ENCODE measurements around the gene DFFB. TPM values are rescaled to one million over a fixed set of nuclear protein-coding genes. Genes with fewer than 3 reads are reported as not detected.
"Not testable (repeated sequence)": the region's sequence is repeated elsewhere in the genome, so short reads cannot be mapped to it uniquely, and the experiment has no call there.

DFFB gene, protein sequence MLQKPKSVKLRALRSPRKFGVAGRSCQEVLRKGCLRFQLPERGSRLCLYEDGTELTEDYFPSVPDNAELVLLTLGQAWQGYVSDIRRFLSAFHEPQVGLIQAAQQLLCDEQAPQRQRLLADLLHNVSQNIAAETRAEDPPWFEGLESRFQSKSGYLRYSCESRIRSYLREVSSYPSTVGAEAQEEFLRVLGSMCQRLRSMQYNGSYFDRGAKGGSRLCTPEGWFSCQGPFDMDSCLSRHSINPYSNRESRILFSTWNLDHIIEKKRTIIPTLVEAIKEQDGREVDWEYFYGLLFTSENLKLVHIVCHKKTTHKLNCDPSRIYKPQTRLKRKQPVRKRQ
- total RNA-seq (10 to 100 TPM in 4 of 7 donors, 1 to 10 TPM in 3; 7.6 to 12.8 (median 11.0) TPM), polyA plus RNA-seq (1 to 10 TPM; 6.8 to 7.9 TPM)
- long read RNA-seq, donor 1, partial matches to known transcripts: 0 of 9 reads
- long read RNA-seq, donor 1, other reads (novel, unspliced or antisense): 6 of 9 reads
- long read RNA-seq, donor 2: 0 reads
- long read RNA-seq, donor 3, partial matches to known transcripts: 0 of 8 reads
- long read RNA-seq, donor 3, other reads (novel, unspliced or antisense): 4 of 8 reads

DNA sequence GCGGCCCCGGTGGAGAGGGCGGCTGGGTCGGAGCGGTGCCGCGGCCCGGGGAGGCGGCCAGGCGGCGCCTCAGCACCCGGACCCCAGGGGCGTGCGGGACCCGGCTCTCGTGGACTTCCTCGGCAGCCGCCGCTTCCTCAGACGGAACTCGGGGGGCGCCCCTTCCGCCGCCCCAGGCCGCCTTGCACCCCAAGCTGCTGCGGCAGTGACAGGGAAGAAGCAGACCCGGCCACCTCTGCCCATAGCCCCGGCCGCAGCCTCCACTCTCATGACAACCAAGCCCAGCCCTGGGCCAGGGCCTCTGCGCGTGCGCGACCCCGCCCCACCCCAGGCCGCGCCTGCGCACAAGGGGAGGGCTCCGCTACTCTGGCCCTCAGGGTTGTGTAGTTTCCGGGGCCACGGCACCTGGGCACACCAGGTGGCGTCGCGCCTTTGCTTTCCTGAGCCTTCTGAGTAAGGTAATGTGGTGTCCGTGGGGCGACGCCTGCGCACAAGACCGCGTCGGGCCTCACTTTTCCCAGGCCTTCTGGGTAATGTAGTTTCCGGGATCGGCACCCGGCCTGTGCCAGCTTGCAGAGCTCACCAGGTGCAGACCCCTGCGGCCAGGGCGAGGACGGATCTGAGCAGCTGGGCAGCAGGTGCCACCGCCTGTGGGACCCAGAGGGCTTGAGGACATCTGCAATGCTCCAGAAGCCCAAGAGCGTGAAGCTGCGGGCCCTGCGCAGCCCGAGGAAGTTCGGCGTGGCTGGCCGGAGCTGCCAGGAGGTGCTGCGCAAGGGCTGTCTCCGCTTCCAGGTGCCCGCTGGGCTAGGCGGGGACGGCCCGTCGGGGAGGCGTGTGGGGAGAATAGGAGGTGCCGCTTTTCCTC is at the start of gene DFFB, which contains the start of gene CEP104:
Gene DFFB (plus strand): TSS at position 554 of the 868 bp plus-strand sequence. CDS start 128 bp downstream, at position 682.
Gene CEP104 (minus strand): TSS at position 289 of the 868 bp plus-strand sequence. CDS start 4,804 bp downstream, outside the sequence.
- DNase-seq: peak; percentile 86 to 93 (median 89)

DNA sequence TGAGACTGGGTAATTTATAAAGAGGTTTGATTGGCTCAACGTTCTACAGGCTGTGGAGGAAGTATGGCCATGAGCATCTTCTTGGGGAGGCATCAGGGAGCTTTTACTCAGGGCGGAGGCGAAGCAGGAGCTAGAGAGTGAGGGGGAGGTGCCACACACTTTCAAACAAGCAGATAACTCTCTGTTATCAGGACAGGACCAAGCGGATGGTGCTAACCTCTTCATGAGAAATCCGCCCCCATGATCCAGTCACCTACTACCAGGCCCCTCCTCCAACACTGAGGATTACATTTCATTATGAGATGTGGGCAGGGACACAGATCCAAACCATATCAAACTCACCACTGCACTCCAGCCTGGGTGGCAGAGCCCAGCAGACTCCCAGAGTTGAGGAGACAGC is 49.5 kb upstream of the DFFB start:
- H3K9me3 ChIP-seq: no peaks in the 10 kb centered on the region
- no peak overlapping the region for H3K27ac ChIP-seq
- TF ChIP-seq EP300 (IDR thresholded peaks at IDR 0.05) (no peak), POLR2A (IDR thresholded peaks at IDR 0.05) (no peak)
- TF ChIP-seq, protein P1, sequence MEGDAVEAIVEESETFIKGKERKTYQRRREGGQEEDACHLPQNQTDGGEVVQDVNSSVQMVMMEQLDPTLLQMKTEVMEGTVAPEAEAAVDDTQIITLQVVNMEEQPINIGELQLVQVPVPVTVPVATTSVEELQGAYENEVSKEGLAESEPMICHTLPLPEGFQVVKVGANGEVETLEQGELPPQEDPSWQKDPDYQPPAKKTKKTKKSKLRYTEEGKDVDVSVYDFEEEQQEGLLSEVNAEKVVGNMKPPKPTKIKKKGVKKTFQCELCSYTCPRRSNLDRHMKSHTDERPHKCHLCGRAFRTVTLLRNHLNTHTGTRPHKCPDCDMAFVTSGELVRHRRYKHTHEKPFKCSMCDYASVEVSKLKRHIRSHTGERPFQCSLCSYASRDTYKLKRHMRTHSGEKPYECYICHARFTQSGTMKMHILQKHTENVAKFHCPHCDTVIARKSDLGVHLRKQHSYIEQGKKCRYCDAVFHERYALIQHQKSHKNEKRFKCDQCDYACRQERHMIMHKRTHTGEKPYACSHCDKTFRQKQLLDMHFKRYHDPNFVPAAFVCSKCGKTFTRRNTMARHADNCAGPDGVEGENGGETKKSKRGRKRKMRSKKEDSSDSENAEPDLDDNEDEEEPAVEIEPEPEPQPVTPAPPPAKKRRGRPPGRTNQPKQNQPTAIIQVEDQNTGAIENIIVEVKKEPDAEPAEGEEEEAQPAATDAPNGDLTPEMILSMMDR (IDR thresholded peaks at IDR 0.05): no peak
- no peaks in the 10 kb centered on the region for H3K4me1 ChIP-seq (ENCODE audit: insufficient read depth)
- no peaks in the 10 kb centered on the region for H3K27me3 ChIP-seq
- no peaks in the 10 kb centered on the region for H3K36me3 ChIP-seq
- 61 to 74% (median 70%) methylated on average over 5 of the region's 5 CpGs for WGBS, 3 donors
- intact Hi-C loops (cut with DNase I): no loop called here
- no peak for DNase-seq
- H3K4me3 ChIP-seq: no peak overlapping the region

More for the DNA sequence above, at the start of gene DFFB, which contains the start of gene CEP104:
- Histone ChIP-seq H3K4me3 (peak within 1 kb of the TSS; percentile 62), H3K9me3 (no peaks in the 10 kb centered on the region), H3K36me3 (no peaks in the 10 kb centered on the region), H3K27ac (peak within 1 kb of the TSS; percentile 82 to 83), H3K4me1 (ENCODE audit: insufficient read depth) (peaks cover 13% of the 10 kb centered on the region), H3K27me3 (no peaks in the 10 kb centered on the region)
- intact Hi-C loops (cut with DNase I): no loop called here
- WGBS, 3 donors: 0 to 12% (median 2%) methylated on average over 3 to 73 of the region's 73 CpGs
- TF ChIP-seq POLR2A (IDR thresholded peaks at IDR 0.05): no peak

DNA sequence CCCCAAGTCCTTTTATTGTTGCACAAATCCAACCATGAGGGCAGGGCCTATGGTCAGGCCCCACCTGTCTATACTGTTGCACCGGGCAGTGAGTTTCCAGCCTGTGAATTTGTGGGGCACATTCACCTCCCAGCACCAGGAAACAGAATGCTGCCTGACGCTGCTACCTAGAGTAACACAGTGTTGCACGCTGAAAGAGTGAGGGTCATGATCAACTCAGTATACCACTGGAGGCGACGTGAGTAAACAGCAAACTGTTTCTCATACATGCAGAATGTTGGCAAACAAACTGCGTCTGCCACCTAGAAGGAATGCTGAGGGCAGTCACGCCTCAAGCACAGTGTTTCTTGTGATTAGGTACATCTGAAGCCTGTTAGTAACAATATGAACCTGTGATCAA is 47.6 kb upstream of the DFFB start:
- Histone ChIP-seq H3K27ac (no peak overlapping the region), H3K9me3 (no peaks in the 10 kb centered on the region), H3K4me1 (ENCODE audit: insufficient read depth) (no peaks in the 10 kb centered on the region), H3K27me3 (no peaks in the 10 kb centered on the region), H3K36me3 (no peaks in the 10 kb centered on the region), H3K4me3 (no peak overlapping the region)
- intact Hi-C loops (cut with DNase I): no loop called here
- TF ChIP-seq POLR2A (IDR thresholded peaks at IDR 0.05) (no peak), EP300 (IDR thresholded peaks at IDR 0.05) (no peak)
- TF ChIP-seq, protein P1 (IDR thresholded peaks at IDR 0.05): no peak
- DNase-seq: no peak
- 56 to 68% (median 61%) methylated on average over 7 of the region's 7 CpGs for WGBS, 3 donors

DNA sequence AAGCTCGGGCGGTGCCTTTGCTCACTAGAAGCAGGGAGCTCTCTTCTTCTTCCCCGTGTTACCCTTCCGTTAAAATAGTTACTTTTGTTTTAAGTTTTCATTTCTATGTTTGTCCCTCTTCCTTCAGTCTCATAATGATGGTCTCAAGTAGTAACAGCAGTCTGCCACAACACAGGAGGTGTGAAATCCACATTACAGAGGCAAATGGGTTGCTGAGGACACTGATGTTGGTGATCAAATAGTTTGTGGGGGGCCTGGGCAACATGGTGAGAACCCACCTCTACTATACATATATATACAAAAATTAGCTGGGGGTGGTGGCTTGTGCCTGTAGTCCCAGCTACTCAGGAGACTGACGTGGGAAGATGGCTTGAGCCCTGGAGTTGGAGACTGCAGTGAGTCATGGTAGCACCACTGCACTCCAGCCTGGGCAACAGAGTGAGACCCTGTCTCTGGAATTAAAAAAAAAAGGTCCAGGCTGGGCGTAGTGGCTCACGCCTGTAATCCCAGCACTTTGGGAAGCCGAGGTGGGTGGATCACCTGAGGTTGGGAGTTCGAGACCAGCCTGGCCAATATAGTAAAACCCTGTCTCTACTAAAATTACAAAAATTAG is 47.0 kb upstream of the DFFB start:
- WGBS, 3 donors: 70 to 78% (median 71%) methylated on average over 9 of the region's 9 CpGs

DNA sequence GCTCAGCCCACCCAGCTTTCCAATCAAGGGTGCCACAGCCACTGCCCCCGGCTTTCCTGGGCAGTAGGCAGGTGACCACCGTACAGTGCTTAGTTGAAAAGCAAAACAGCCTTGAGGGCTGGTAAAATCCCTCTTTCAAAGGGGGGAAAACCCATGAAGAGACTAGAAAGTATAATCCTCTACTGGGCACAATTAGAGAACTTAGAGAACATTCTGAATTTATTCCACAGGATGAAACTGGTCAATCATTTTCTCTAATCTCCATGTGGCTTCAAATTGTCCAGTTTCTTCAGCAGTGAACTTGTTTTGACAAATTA is 45.7 kb upstream of the DFFB start:
- no peaks in the 10 kb centered on the region for H3K27me3 ChIP-seq
- H3K36me3 ChIP-seq: no peaks in the 10 kb centered on the region
- no peak overlapping the region for H3K4me3 ChIP-seq
- 9 to 31% (median 23%) methylated on average over 2 of the region's 2 CpGs for WGBS, 3 donors
- no peak overlapping the region for H3K27ac ChIP-seq
- no peaks in the 10 kb centered on the region for H3K9me3 ChIP-seq
- H3K4me1 ChIP-seq (ENCODE audit: insufficient read depth): no peaks in the 10 kb centered on the region
- TF ChIP-seq, protein P1 (IDR thresholded peaks at IDR 0.05): no peak
- TF ChIP-seq POLR2A (IDR thresholded peaks at IDR 0.05) (no peak), EP300 (IDR thresholded peaks at IDR 0.05) (no peak)
- intact Hi-C loops (cut with DNase I): no loop called here
- no peak for DNase-seq

More for the DNA sequence above, 47.0 kb upstream of the DFFB start:
- H3K27ac ChIP-seq; intact Hi-C loops (cut with DNase I); H3K36me3 ChIP-seq; H3K27me3 ChIP-seq; H3K9me3 ChIP-seq; H3K4me3 ChIP-seq; DNase-seq; H3K4me1 ChIP-seq (ENCODE audit: insufficient read depth): not testable (repeated sequence)
